Smooth muscle cell of the brain vasculature (primary cell): Measurements from ENCODE around the gene KCTD7.
"Not testable (repeated sequence)": the region's sequence is repeated elsewhere in the genome, so short reads cannot be mapped to it uniquely, and the experiment has no call there.

ENCODE experiments used
- DNase-seq: peaks from one replicate; pipeline ENCODE4 v3.0.0-alpha.2; 2012; ENCODE audit warnings: low read depth, low spot score

The KCTD7 gene

GRCh38 chr7:66682350-66683093 lies 53.8 kb downstream of the KCTD7 start:
- DNase-seq, result no peak

GRCh38 chr7:66683094-66683769 lies 54.6 kb downstream of the KCTD7 start:
- DNase-seq, result not testable (repeated sequence)

- no peak for DNase-seq
Observed at GRCh38 chr7:66683770-66684123, 55.1 kb downstream of the KCTD7 start.

GRCh38 chr7:66685663-66686062 lies 57.0 kb downstream of the KCTD7 start:
- not testable (repeated sequence) for DNase-seq

GRCh38 chr7:66687186-66687585 lies 58.5 kb downstream of the KCTD7 start:
- DNase-seq, result no peak

GRCh38 chr7:66687672-66688071 lies 59.0 kb downstream of the KCTD7 start:
- not testable (repeated sequence) for DNase-seq

GRCh38 chr7:66689081-66689480 lies 60.4 kb downstream of the KCTD7 start:
- DNase-seq, result no peak

GRCh38 chr7:66693331-66693730 lies 64.7 kb downstream of the KCTD7 start:
- no peak for DNase-seq
